GM21526 (cell line): ENCODE measurements around the gene INKA1.
"Not testable (repeated sequence)": the region's sequence is repeated elsewhere in the genome, so short reads cannot be mapped to it uniquely, and the experiment has no call there.

Experiments used
- ATAC-seq: cut with Tn5 transposase; IDR thresholded peaks from one replicate; pipeline ENCODE4 v1.9.1; 2021; ENCODE audit warnings: moderate library complexity; ENCODE audit not compliant: unreplicated experiment, low FRiP score

The INKA1 gene

DNA sequence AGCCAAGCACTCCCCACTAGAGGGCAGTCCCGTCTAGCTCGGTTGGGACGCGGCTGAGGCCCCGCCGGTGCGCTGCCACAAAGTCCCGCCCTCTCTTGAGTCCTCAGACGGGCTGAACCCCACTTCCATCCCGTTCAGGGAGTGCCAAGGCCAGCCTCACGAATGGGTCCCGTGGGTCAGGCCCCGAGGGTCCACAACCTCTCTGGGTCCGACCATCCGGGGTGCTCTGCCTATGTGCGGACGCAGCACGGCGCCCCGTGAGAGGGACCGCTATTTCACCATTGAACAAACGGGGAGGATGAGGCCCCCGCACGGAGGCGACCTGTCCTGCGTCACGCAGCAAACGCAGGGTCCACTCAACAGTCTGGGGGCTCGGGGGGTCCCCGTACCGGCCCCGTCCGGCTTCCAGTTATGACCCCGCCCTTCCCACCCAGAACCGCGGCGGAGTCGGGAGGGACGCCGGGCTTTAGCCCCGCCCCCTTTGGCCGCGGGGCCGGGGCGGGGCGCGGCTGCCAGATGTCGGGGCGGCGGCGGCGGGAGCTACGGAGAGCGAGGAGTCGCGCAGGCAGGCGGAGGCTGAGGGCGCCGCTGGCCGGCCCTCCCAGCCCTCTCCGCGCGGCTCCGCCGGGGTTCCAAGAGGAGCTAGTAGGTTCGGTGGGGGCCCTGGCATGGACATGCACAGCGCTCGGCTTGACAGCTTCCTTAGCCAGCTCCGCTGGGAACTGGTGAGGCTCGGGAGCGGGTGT, at the start of gene INKA1:
Gene INKA1 (plus strand): TSS at position 543 of the 746 bp plus-strand sequence. CDS start 132 bp downstream, at position 675.
- ATAC-seq = peak; percentile 59

DNA sequence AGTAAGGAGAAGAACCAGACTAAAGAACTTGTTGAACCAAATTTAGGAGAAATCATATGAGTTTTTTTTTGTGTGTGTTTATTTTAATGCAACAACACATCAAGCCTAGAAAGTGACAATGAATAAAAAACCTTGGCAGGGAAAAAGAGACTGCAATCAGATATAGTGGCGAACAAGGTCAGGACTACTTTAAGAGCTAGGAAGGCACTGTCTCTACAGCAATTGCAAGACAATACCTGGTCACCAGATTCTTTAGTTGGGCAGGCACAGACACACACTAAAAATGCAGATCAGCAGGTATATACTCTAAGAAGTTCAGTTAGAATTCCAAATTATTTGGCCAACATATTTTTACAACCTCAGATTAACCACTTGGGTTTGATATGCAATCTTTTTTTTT, 48.5 kb upstream of the INKA1 start:
- ATAC-seq = no peak

DNA sequence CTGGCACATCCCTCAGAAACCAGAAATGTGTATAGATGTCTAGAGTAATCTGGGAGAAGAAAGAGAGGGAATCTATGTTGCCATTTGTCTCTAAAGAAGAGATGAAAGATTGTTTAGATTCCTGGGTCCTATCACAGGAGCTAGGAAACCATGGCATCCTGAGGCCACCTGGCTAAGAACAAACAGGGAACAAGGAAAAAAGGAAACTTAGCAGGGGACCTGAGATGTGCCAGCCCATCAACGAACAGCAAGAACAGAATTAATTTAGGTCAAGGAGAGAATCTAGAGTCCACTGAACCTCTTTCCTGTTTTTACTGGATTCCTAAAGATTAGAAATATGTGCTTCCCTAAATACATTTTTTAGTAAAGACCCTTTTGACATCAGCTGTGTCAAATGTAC, 47.0 kb upstream of the INKA1 start:
- ATAC-seq = no peak

DNA sequence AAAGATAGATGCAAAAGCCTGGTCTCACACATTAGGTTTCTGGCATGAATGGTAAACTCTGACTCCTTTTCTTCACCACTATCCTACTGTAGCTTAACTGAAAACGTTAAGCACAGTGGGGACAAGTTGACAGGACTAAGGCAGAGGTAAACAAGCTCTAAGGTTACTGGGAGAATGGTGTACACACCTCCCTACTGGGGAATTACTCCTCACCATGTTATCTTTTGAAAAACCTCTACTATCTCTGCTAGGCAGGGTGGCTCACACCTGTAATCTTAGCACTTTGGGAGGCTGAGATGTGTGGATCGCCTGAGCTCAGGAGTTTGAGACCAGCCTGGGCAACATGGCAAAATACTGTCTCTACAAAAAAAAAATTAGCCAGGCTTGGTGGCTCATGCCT, 45.9 kb upstream of the INKA1 start:
- no peak for ATAC-seq

DNA sequence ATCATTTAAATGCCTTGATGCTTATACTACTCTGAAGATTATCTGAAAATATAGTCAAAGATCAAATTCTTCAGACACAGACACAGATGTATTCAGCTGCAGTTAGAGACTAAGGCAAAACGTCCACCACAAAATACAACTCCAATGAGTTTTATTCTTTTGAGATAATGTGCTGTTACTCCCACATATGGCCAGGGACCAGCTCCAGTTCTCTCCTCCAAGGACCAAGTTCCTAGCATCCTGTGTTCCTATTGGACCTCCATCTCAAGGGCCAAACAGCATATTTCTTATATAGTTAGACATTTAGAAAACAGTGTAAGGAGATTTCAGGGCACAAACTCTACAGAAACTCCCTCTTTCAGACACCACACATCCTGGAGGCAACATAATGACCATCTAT, 43.8 kb upstream of the INKA1 start:
- no peak for ATAC-seq

DNA sequence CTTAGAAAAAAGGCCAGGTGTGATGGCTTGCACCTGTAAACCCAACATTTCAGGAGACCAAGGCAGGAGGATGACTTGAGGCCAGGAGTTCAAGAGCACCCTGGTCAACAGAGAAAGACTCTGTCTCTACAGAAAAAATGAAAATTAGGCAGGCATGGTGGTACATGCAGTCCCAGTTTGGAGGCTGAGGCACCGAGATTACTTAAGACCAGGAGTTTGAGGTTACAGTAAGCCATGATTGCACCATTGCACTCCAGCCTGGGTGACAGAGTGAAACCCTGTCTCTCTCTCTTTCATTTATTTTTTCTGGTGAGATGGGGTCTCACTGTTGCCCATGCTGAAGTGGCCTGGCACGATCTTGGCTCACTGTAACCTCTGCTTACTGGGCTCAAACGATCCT, 41.4 kb upstream of the INKA1 start:
- ATAC-seq = no peak

DNA sequence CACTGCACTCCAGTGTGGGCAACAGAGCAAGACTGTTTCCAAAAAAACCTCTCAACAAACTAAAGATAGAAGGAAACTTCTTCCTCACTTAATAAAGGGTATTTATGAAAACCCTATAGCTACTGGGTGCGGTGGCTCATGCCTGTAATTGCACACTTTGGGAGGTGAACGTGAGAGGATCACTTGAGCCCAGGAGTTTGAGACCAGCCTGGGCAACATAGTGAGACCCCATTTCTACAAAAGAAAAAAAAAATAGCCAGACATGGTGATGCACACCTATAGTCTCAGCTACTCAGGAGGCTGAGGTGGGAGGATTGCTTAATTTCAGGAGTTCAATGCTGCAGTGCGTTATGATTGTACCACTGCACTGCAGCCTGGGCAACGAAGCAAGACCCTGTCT, 39.1 kb upstream of the INKA1 start:
- ATAC-seq = no peak

DNA sequence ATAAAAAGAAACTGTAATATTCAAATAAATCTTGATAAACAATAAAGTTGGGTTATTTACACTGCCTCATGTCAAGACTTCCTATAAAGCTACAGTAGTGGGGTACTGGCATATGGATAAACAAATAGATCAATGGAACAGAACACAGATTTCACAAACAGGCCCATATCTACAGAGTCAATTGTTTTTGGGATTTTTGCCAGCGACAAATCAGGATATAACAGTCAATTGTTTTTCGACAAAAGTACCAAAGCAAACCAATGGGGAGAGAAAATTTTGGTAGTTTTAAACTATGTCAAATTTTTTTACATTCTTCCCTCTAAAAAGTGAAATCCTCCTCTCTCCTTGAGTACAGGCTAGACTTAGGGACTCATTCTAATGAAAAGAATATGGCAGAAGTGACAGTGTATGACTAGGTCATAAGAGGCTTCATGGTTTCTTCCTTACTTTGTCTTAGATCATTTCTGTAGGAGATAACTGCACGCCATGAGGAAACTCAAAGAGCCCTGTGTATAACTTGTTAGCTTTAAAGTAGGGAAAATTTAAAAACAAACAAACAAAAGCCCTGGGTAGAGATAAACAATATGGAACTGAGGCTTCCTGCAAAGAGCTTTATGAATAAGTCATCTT, 33.7 kb upstream of the INKA1 start:
- no peak for ATAC-seq

DNA sequence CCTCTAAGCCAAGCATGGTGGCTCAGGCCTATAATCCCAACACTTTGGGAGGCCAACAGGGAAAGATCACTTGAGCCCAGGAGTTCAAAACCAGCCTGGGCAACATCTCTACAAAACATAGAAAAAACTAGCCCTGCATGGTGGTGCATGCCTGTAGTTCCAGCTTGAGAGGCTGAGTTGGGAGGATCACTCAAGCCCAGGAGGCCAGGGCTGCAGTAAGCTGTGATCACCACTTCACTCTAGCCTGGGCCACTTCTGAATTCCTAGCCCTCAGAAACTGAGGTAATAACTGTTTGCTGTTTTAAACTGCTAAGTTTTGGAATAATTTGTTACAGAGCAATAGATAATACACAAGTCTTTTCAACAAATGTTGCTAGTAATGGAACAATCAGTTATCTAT, 33.1 kb upstream of the INKA1 start:
- no peak for ATAC-seq

DNA sequence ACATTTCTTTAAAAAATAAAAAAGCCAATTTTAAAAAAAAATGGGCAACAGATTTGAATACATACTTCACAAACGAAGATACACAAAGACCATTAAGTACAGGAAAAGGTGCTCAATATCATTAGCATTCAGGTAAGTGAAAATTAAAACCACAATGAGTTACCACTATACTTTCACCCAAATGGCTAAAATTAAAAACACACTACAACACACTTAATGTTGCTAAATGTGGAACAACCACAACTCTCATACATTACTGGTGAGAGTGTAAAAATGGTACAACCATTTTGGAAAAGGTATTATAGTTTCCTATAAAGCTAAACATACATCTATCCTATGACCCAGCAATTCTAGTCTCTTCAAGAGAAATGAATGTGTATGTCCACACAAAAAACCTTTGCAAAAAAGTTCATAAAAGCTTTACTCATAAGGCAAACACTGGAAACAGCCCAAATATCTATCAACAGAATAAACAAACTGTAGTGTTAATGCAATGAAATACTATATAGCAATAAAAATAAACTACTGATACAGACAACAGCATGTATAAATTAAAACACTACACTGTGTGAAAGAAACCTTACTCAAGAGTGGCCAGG, 31.6 kb upstream of the INKA1 start:
- ATAC-seq = no peak

DNA sequence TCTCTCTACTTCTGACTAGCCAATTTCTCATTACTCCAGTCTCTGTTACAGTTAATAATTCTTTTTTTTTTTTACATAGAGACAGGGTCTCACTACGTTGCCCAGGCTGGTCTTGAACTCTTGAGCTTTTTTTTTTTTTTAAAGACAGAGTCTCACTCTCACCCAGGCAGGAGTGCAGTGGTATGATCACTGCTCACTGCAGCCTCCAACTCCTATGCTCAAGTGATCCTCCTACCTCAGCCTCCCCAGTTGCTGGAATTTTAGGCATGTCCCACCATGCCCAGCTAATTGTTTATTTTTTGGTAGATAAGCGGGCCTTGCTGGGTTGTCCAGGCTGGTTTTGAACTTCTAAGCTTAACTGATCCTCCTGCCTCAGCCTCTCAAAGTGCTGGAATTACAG, 30.4 kb upstream of the INKA1 start:
- no peak for ATAC-seq

DNA sequence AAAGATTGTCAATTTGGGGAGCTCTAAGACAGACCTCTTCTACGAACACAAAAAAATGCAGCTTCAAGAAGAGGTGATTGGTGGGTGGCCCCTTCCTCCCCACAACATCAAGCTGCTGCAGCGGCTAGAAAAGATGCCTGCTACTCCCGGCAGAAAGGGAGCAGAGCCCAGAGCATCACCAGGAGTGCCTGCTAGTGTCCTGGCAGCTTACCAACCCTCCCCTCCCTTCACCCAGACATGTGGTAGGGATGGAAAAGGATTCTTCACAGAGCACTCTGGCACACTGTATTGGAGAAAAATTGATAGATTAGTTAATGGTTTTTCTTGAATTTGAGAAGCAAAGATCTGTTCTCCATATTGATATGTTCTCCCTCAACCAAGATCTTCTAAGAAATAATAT, 27.5 kb upstream of the INKA1 start:
- no peak for ATAC-seq

DNA sequence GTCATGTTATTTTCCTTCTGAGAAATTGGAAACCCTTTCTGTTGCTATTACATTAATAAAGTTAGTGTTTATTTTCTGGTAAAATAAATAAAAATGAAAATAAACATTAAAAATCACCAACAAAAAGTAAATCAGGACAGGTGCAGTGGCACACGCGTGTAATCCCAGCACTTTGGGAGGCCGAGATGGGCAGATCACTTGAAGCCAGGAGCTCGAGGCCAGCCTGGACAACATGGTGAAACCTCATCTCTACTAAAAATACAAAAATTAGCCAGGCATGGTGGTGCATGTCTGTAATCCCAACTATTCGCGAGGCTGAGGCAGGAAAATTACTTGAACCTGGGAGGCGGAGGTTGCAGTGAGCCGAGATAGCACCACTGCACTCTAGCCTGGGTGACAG, 27.0 kb upstream of the INKA1 start:
- not testable (repeated sequence) for ATAC-seq

DNA sequence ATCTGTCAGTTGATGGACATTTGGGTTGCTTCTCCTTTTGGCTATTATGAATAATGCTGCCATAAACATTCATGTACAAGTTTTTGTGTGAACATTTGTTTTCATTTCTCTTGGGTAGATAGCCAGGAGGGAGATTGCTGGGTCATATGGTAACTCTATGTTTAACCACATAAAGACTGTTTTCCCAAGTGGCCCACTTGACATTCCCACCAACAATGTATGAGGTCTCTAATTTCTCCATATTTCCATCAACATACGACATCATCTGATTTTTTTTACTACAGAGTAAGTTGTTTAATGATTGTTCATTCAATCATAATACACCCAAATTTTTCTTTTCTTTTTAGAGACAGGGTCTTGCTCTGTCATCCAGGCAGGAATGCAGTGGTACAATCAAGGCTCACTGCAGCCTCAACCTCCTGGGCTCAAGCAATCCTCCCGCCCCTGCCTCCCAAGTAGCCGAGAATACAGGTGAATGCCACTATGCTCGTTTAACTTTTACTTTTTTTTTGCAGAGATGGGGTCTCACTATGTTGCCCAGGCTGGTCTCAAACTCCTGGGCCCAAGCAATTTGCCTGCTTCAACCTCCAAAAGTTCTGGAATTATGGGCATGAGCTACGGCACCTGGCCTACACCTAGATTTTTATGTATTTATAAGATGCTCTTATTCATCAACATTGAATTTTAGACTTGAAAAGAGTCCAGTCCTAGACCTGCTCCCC, 23.5 kb upstream of the INKA1 start:
- no peak for ATAC-seq

DNA sequence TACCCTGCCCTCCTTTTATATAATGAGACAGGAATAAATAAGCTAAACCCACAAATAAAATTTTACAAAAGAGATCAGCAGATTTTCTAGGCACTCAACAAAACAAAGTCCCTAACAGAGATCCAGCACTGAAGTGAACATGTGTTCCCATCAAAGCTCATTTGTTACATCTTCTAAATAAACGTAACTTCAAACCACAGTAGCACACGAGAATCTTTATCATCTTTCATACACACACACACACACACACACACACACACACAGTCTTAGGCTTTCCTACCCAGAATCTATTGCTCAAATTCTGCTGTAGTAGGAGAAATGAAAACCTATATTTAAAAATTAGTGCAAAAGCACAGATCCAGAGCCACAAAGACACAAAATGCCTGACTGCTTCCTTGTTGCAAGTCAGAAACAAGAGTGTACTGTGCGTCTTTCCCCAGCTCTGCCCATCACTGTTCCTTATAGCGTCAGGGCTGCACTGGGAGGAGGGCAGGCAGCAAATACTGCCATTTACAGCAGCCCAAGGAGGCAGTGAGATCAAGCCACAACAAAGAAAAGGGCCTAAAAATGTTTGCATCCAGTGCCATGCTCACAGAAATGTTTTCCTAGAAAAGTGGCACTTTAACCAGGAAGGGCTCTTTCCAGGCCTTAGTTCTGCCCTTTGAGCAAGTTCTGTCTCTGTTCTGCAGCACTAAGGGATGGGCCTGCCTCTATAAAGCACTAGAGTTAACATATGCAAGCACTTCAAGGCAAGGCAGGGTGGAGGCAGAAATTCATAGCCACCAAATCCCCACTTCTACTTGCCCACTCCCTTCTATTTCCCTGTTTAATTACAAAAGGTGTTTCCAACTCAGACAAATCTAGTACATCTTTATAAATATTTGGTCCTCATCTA, 22.7 kb upstream of the INKA1 start:
- no peak for ATAC-seq

DNA sequence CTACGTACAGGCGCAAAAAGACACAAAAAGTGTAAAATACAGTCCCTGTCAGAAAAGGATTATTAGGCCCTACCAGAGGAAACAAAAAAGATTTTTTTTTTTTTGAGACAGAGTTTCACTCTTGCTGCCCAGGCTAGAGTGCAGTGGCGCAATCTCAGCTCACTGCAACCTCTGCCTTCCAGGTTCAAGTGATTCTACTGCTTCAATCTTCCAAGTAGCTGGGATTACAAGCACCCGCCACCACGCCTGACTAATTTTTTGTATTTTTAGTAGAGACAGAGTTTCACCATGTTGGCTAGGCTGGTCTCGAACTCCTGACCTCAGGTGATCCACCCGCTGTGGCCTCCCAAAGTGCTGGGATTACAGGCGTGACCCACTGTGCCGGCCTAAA, 22.1 kb upstream of the INKA1 start:
- ATAC-seq = not testable (repeated sequence)

DNA sequence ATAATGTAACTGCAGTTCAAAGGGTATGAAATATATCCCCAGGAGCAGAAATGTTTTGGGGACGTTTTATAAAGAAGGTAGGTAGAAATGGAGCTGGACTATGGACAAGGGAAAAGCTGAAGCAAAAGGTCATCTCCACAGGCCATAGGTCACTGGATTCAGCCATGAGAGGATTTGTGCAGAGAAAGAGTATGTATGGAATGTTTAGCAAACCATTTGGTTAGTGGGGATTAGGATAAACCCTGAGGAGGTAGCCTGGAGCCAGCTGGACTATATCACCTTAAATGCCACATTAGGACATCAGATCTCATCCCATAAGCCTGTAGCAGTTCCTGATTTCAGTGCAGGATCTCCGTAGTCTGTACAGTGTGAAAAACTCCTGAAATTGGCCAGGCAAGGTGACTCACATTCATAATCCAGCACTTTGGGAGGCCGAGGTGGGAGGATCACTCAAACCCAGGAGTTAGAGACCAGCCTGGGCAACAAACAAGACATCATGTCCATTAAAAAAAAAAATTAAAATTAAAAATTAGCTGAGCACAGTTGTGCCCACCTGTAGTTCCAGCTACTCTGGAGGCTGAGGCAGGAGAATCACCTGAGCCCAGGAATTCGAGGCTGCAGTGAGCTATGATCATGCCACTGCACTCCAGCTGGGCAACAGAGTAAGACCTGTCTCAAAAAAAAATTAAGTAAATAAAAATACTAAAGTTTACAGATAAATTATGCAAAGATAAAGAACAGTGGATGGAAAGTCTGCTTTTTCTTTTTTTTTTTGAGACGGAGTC, 21.5 kb upstream of the INKA1 start:
- no peak for ATAC-seq

DNA sequence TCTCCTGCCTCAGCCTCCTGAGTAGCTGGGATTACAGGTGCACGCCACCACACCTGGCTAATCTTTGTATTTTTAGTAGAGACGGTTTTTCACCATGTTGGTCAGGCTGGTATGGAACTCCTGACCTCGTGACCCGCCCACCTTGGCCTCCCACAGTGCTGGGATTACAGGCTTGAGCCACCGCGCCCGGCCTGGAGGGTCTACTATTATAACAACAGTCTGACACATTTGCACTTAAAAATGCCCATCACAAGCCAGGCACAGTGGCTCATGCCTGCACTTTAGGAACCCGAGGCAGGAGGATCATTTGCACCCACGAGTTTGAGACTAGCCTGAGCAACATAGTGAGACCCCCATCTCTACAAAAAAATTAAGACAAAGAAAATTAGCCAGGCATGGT, 20.8 kb upstream of the INKA1 start:
- not testable (repeated sequence) for ATAC-seq

DNA sequence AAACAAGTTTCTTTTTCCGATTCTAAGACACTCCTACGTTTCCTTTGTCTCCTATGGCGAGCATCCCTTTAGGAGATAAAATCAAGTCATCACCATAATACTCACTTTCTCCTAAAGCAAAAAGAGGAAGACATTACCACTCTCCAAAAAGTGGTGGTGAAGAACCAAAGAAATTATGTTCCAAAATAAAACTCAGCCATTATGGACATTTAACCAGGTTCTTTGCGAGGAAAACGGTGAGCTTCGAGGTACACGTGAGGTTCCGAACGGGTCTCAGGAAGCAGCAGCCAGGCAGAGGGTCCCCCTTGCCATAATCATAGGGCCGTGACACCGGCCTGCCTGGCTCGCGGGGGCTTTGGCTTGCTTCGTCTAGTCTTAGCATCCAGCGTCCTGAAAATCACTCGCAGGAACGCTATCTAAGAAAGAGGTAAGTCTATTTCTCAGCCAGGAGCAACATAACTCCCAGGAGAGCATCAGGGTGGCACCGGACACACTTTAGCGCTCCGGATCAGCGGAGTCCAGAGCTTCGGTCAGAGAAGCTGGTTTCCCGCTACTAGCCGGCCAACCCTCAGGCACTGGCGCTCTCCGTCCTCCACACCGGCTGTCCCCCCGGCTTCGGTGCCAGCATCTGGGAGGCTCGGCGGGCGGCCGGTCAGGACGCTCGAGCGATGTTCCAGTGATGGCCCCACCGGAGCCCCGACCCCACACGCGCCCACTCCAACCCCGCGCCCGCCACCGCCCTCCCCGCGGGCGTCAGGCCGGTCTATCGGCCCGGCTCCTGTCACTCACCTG, 17.3 kb upstream of the INKA1 start:
- peak; percentile 38 for ATAC-seq
